ENCODE data around the gene MED7. TPM values are rescaled to one million over a fixed set of nuclear protein-coding genes. Genes with fewer than 3 reads are reported as not detected.

Gene MED7
- total and polyA plus RNA-seq, 2 donors (not counting 1 experiment from before 2014, with no cell fraction given) = 5.8 to 21.4 TPM

GRCh38 chr5:157182143-157182757, 39.6 kb upstream of the MED7 start:
- WGBS (ENCODE audit: insufficient coverage) = no CpG with 5 or more reads among the region's 3 CpGs
- ATAC-seq (ENCODE audit: low read depth) = no peak
- H3K27me3 Mint-ChIP-seq = no peaks in the 10 kb centered on the region
- Histone ChIP-seq H3K9ac (ENCODE audit: low read length) (no peak overlapping the region), H3K36me3 (replicated peaks in 1 of 2; ENCODE audit: control extremely low read depth in 1 of 2, control insufficient read depth in 1 of 2, extremely low read depth in 1 of 2, insufficient read depth in 2 of 2, low read length in 1 of 2) (no peaks in the 10 kb centered on the region), H3K4me1 (ENCODE audit: control insufficient read depth in 2 of 2, insufficient read depth in 2 of 2, low read length in 2 of 2) (no peaks in the 10 kb centered on the region), H3K79me2 (ENCODE audit: control insufficient read depth, insufficient read depth, low read length) (no peaks in the 10 kb centered on the region), H3K27me3 (replicated peaks in 1 of 4; ENCODE audit: control extremely low read depth in 1 of 4, control insufficient read depth in 3 of 4, insufficient read depth in 4 of 4, low read length in 3 of 4) (no peaks in the 10 kb centered on the region), H3K4me2 (replicated peaks; ENCODE audit: low read depth, low read length, poor library complexity, severe bottlenecking) (no peak overlapping the region), H4K20me1 (ENCODE audit: control insufficient read depth, insufficient read depth, low read length, poor library complexity, severe bottlenecking) (no peaks in the 10 kb centered on the region), H3K27ac (ENCODE audit: low read length in 2 of 2) (no peak overlapping the region), H3K9me3 (ENCODE audit: control extremely low read depth in 1 of 3, control insufficient read depth in 2 of 3, insufficient read depth in 1 of 3, low read length in 2 of 3) (no peaks in the 10 kb centered on the region), H2AFZ (ENCODE audit: insufficient read depth, low read depth, low read length, poor library complexity, severe bottlenecking) (no peak overlapping the region), H3K4me3 (ENCODE audit: control extremely low read depth in 1 of 5, extremely low read depth in 1 of 5, insufficient read depth in 1 of 5, low read depth in 2 of 5, low read length in 4 of 5) (peak overlapping the region in 1 of 5 experiments; percentile 21)
- TF ChIP-seq EZH2 (IDR thresholded peaks at IDR 0.05; ENCODE audit: borderline replicate concordance, insufficient read depth, low read depth, low read length, poor library complexity, severe bottlenecking) = no peak
- H3K4me3 Mint-ChIP-seq = no peak overlapping the region
- ChIA-PET POLR2A (no interaction called here), CTCF (no interaction called here)
- no peak for DNase-seq
- no peak overlapping the region for H3K27ac Mint-ChIP-seq
- intact Hi-C loops (cut with micrococcal nuclease) = no loop called here
- H3K4me1 Mint-ChIP-seq = peaks cover 3% of the 10 kb centered on the region
- H3K9me3 Mint-ChIP-seq (ENCODE audit: insufficient read depth) = no peaks in the 10 kb centered on the region

GRCh38 chr5:157180374-157181264, 38.0 kb upstream of the MED7 start, which contains the start of gene ITK:
ITK (plus strand) TSS chr5:157180840; CDS start chr5:157180978, 138 bp downstream.
- no peaks in the 10 kb centered on the region for H3K79me2 ChIP-seq (ENCODE audit: control insufficient read depth, insufficient read depth, low read length)
- H3K4me3 Mint-ChIP-seq = no peak within 1 kb of the TSS

More at GRCh38 chr5:157180374-157181264, 38.0 kb upstream of the MED7 start, which contains the start of gene ITK:
- H3K27ac ChIP-seq (ENCODE audit: low read length in 2 of 2) = no peak within 1 kb of the TSS
- intact Hi-C loops (cut with micrococcal nuclease) = no loop called here
- H3K4me1 ChIP-seq (ENCODE audit: control insufficient read depth in 2 of 2, insufficient read depth in 2 of 2, low read length in 2 of 2) = no peaks in the 10 kb centered on the region
- POLR2A ChIA-PET = no interaction called here
- H3K4me2 ChIP-seq (replicated peaks; ENCODE audit: low read depth, low read length, poor library complexity, severe bottlenecking) = no peak within 1 kb of the TSS
- no peaks in the 10 kb centered on the region for H3K9me3 ChIP-seq (ENCODE audit: control extremely low read depth in 1 of 3, control insufficient read depth in 2 of 3, insufficient read depth in 1 of 3, low read length in 2 of 3)
- Mint-ChIP-seq H3K27ac (no peak within 1 kb of the TSS), H3K4me1 (peaks cover 3% of the 10 kb centered on the region), H3K9me3 (ENCODE audit: insufficient read depth) (no peaks in the 10 kb centered on the region), H3K27me3 (no peaks in the 10 kb centered on the region)
- no peaks in the 10 kb centered on the region for H3K36me3 ChIP-seq (replicated peaks in 1 of 2; ENCODE audit: control extremely low read depth in 1 of 2, control insufficient read depth in 1 of 2, extremely low read depth in 1 of 2, insufficient read depth in 2 of 2, low read length in 1 of 2)
- peak within 1 kb of the TSS in 1 of 5 experiments; percentile 21 for H3K4me3 ChIP-seq (ENCODE audit: control extremely low read depth in 1 of 5, extremely low read depth in 1 of 5, insufficient read depth in 1 of 5, low read depth in 2 of 5, low read length in 4 of 5)
- no peak for DNase-seq
- TF ChIP-seq CTCF (IDR thresholded peaks at IDR 0.05) (no peak), EZH2 (IDR thresholded peaks at IDR 0.05; ENCODE audit: borderline replicate concordance, insufficient read depth, low read depth, low read length, poor library complexity, severe bottlenecking) (no peak)
- CTCF ChIA-PET = interaction anchor here (1.2 to 1.3 kb wide), 2 partner anchors 32 to 72 kb away, joined by 3 to 4 read pairs; no protein-coding TSS in a partner anchor
- ATAC-seq (ENCODE audit: low read depth) = no peak
- WGBS (ENCODE audit: insufficient coverage) = 80% methylated on average over 2 of the region's 8 CpGs
- no peak within 1 kb of the TSS for H2AFZ ChIP-seq (ENCODE audit: insufficient read depth, low read depth, low read length, poor library complexity, severe bottlenecking)
- H4K20me1 ChIP-seq (ENCODE audit: control insufficient read depth, insufficient read depth, low read length, poor library complexity, severe bottlenecking) = no peaks in the 10 kb centered on the region
- H3K27me3 ChIP-seq (replicated peaks in 1 of 4; ENCODE audit: control extremely low read depth in 1 of 4, control insufficient read depth in 3 of 4, insufficient read depth in 4 of 4, low read length in 3 of 4) = no peaks in the 10 kb centered on the region
- H3K9ac ChIP-seq (ENCODE audit: low read length) = no peak within 1 kb of the TSS
